Activated T-helper 1 cell treated with anti-CD3 and anti-CD28 coated beads, Interleukin-12 subunit alpha, Interleukin-12 subunit beta, Interleukin-2, Interleukin-4 antibody, amounts not matched to agents 30 ng/mL and 10 ng/mL and 1 ng/mL, durations not matched to agents 14 hours and 24 hours and 36 hours (primary cell): ENCODE results near the gene EIF3M. TPM values are rescaled to one million over a fixed set of nuclear protein-coding genes. Genes with fewer than 3 reads are reported as not detected.
A peak's percentile ranks its signal among the peaks of the same experiment; 100 is the strongest.

Experiments used
- DNase-seq: peaks from one replicate; pipeline ENCODE4 v3.0.0; 2021; ENCODE audit warnings: low spot score
- H3K27ac Mint-ChIP-seq: one replicate; pipeline ENCODE4 v1.8.0; 2021; ENCODE audit warnings: mild to moderate bottlenecking, mixed read lengths
- H3K27me3 Mint-ChIP-seq: one replicate; pipeline ENCODE4 v1.8.0; 2022; ENCODE audit warnings: mild to moderate bottlenecking, moderate library complexity, mixed read lengths; ENCODE audit not compliant: insufficient read depth
- H3K36me3 Mint-ChIP-seq: one replicate; pipeline ENCODE4 v1.8.0; 2021; ENCODE audit warnings: low read depth, mixed read lengths
- H3K4me1 Mint-ChIP-seq: one replicate; pipeline ENCODE4 v1.8.0; 2021; ENCODE audit warnings: low read depth, mixed read lengths
- H3K4me3 Mint-ChIP-seq: one replicate; pipeline ENCODE4 v1.8.0; 2021; ENCODE audit warnings: mild to moderate bottlenecking, moderate library complexity, mixed read lengths
- H3K9me3 Mint-ChIP-seq: one replicate; pipeline ENCODE4 v1.8.0; 2021; ENCODE audit warnings: mixed read lengths
- intact Hi-C: fragments of 100-400 bp; cut with micrococcal nuclease; formaldehyde crosslinking; loops from one replicate; pipeline ENCODE4 v1.15.1; 2024
- total RNA-seq: library from RNA; stranded (reverse); gene quantifications from 2 replicates; pipeline ENCODE4 v1.2.3, GENCODE V29; 2022

Gene EIF3M
- total RNA-seq = 315 and 332 TPM in 2 replicates

GRCh38 chr11:32583459-32584271 lies at the start of gene EIF3M:
Gene EIF3M, plus strand, starts transcription at chr11:32583831. Its CDS starts 57 bp downstream, at chr11:32583888.
- no peaks in the 10 kb centered on the region for H3K9me3 Mint-ChIP-seq
- H3K27ac Mint-ChIP-seq = peak within 1 kb of the TSS; percentile 98
- peak within 1 kb of the TSS; percentile 98 for H3K4me3 Mint-ChIP-seq
- H3K27me3 Mint-ChIP-seq = no peaks in the 10 kb centered on the region
- DNase-seq = peak; percentile 94
- H3K36me3 Mint-ChIP-seq = peaks cover 25% of the 10 kb centered on the region
- intact Hi-C loops = loop anchor here (1.0 to 10.0 kb wide), 13 partner anchors 17 to 1521 kb away; partner anchors contain the start of genes C11orf91, CSTF3, DCDC1 and DNAJC24
- peaks cover 38% of the 10 kb centered on the region for H3K4me1 Mint-ChIP-seq

- H3K36me3 Mint-ChIP-seq = no peaks in the 10 kb centered on the region
- H3K27ac Mint-ChIP-seq = no peak overlapping the region
- DNase-seq = no peak
- H3K4me1 Mint-ChIP-seq = no peaks in the 10 kb centered on the region
- no peaks in the 10 kb centered on the region for H3K9me3 Mint-ChIP-seq
- no peak overlapping the region for H3K4me3 Mint-ChIP-seq
- intact Hi-C loops = no loop called here
- no peaks in the 10 kb centered on the region for H3K27me3 Mint-ChIP-seq
These were observed 44.8 kb upstream of the EIF3M start for GRCh38 chr11:32538804-32539203.

- H3K4me3 Mint-ChIP-seq = no peak overlapping the region
- H3K36me3 Mint-ChIP-seq = no peaks in the 10 kb centered on the region
- H3K9me3 Mint-ChIP-seq = no peaks in the 10 kb centered on the region
- no peak for DNase-seq
- H3K4me1 Mint-ChIP-seq = no peaks in the 10 kb centered on the region
- H3K27ac Mint-ChIP-seq = no peak overlapping the region
- H3K27me3 Mint-ChIP-seq = peaks cover 6% of the 10 kb centered on the region
- intact Hi-C loops = no loop called here
These were observed 33.9 kb upstream of the EIF3M start for GRCh38 chr11:32549611-32550187.

- H3K4me1 Mint-ChIP-seq = no peaks in the 10 kb centered on the region
These were observed 33.4 kb upstream of the EIF3M start for GRCh38 chr11:32550207-32550606.

GRCh38 chr11:32555091-32555490 lies 28.5 kb upstream of the EIF3M start:
- no peaks in the 10 kb centered on the region for H3K27me3 Mint-ChIP-seq
- H3K9me3 Mint-ChIP-seq = no peaks in the 10 kb centered on the region
- intact Hi-C loops = no loop called here
- no peak overlapping the region for H3K27ac Mint-ChIP-seq
- H3K36me3 Mint-ChIP-seq = no peaks in the 10 kb centered on the region
- H3K4me1 Mint-ChIP-seq = no peaks in the 10 kb centered on the region
- H3K4me3 Mint-ChIP-seq = no peak overlapping the region
- no peak for DNase-seq

More at GRCh38 chr11:32550207-32550606, 33.4 kb upstream of the EIF3M start:
- no peak for DNase-seq
- Mint-ChIP-seq H3K9me3 (no peaks in the 10 kb centered on the region), H3K4me3 (no peak overlapping the region), H3K36me3 (no peaks in the 10 kb centered on the region), H3K27ac (no peak overlapping the region), H3K27me3 (peaks cover 6% of the 10 kb centered on the region)
- intact Hi-C loops = no loop called here

- H3K4me1 Mint-ChIP-seq = no peaks in the 10 kb centered on the region
- intact Hi-C loops = no loop called here
- H3K4me3 Mint-ChIP-seq = no peak overlapping the region
- no peaks in the 10 kb centered on the region for H3K27me3 Mint-ChIP-seq
- no peak overlapping the region for H3K27ac Mint-ChIP-seq
- H3K9me3 Mint-ChIP-seq = no peaks in the 10 kb centered on the region
- DNase-seq = no peak
- no peaks in the 10 kb centered on the region for H3K36me3 Mint-ChIP-seq
These were observed 27.7 kb upstream of the EIF3M start for GRCh38 chr11:32555895-32556294.

GRCh38 chr11:32561835-32562234 lies 21.8 kb upstream of the EIF3M start:
- intact Hi-C loops = no loop called here
- Mint-ChIP-seq H3K36me3 (no peaks in the 10 kb centered on the region), H3K9me3 (no peaks in the 10 kb centered on the region), H3K27me3 (no peaks in the 10 kb centered on the region), H3K4me3 (no peak overlapping the region), H3K27ac (no peak overlapping the region), H3K4me1 (peaks cover 7% of the 10 kb centered on the region)
- no peak for DNase-seq

- DNase-seq = no peak
- H3K9me3 Mint-ChIP-seq = no peaks in the 10 kb centered on the region
- no peak overlapping the region for H3K4me3 Mint-ChIP-seq
- peaks cover 12% of the 10 kb centered on the region for H3K4me1 Mint-ChIP-seq
- H3K27ac Mint-ChIP-seq = no peak overlapping the region
- intact Hi-C loops = no loop called here
- H3K36me3 Mint-ChIP-seq = no peaks in the 10 kb centered on the region
- no peaks in the 10 kb centered on the region for H3K27me3 Mint-ChIP-seq
These were observed 20.6 kb upstream of the EIF3M start for GRCh38 chr11:32562839-32563599.

- Mint-ChIP-seq H3K27ac (no peak overlapping the region), H3K27me3 (no peaks in the 10 kb centered on the region), H3K9me3 (no peaks in the 10 kb centered on the region), H3K4me1 (peaks cover 12% of the 10 kb centered on the region), H3K36me3 (no peaks in the 10 kb centered on the region), H3K4me3 (no peak overlapping the region)
- intact Hi-C loops = no loop called here
- no peak for DNase-seq
These were observed 20.1 kb upstream of the EIF3M start for GRCh38 chr11:32563600-32563959.

GRCh38 chr11:32566517-32566916 lies 17.1 kb upstream of the EIF3M start:
- no peak overlapping the region for H3K27ac Mint-ChIP-seq
- no peak overlapping the region for H3K4me3 Mint-ChIP-seq
- intact Hi-C loops = loop anchor here (2.0 kb wide), 1 partner anchor 16 kb away; the partner anchor contains the start of gene EIF3M

GRCh38 chr11:32567154-32567553 lies 16.5 kb upstream of the EIF3M start:
- H3K27ac Mint-ChIP-seq = no peak overlapping the region

More at GRCh38 chr11:32566517-32566916, 17.1 kb upstream of the EIF3M start:
- Mint-ChIP-seq H3K4me1 (peaks cover 16% of the 10 kb centered on the region), H3K36me3 (no peaks in the 10 kb centered on the region), H3K27me3 (peaks cover 2% of the 10 kb centered on the region), H3K9me3 (no peaks in the 10 kb centered on the region)
- DNase-seq = no peak

GRCh38 chr11:32569313-32569881 lies 14.2 kb upstream of the EIF3M start:
- Mint-ChIP-seq H3K36me3 (no peaks in the 10 kb centered on the region), H3K9me3 (no peaks in the 10 kb centered on the region), H3K4me3 (no peak overlapping the region), H3K27me3 (peaks cover 7% of the 10 kb centered on the region), H3K4me1 (peaks cover 18% of the 10 kb centered on the region), H3K27ac (no peak overlapping the region)
- no peak for DNase-seq
- intact Hi-C loops = no loop called here

More at GRCh38 chr11:32567154-32567553, 16.5 kb upstream of the EIF3M start:
- Mint-ChIP-seq H3K36me3 (no peaks in the 10 kb centered on the region), H3K4me1 (peaks cover 18% of the 10 kb centered on the region), H3K4me3 (no peak overlapping the region), H3K9me3 (no peaks in the 10 kb centered on the region), H3K27me3 (peaks cover 7% of the 10 kb centered on the region)
- intact Hi-C loops = loop anchor here (2.0 kb wide), 1 partner anchor 16 kb away; the partner anchor contains the start of gene EIF3M
- no peak for DNase-seq
